H1 (cell line): ENCODE data around the gene GALT. TPM values are rescaled to one million over a fixed set of nuclear protein-coding genes. Genes with fewer than 3 reads are reported as not detected.

Source experiments
- RFX5 ChIP-seq: IDR thresholded peaks from 2 replicates; pipeline ENCODE4 v1.6.1; 2011; ENCODE audit warnings: low read depth, low read length, improper control_type of control experiment, borderline replicate concordance
- SIN3A ChIP-seq, 2 experiments: IDR thresholded peaks in 1 of 2; conservative IDR thresholded peaks in 1 of 2; 2 replicates each; pipeline ENCODE4 v1.6.1; 2011 to 2012; ENCODE audit warnings: low read length in 2 of 2, improper control_type of control experiment in 1 of 2, low read depth in 1 of 2, mild to moderate bottlenecking in 1 of 2
- SIRT6 ChIP-seq: IDR thresholded peaks from one replicate; pipeline ENCODE4 v1.7.1; 2012; ENCODE audit warnings: low read length, inconsistent platforms
- polyA plus RNA-seq, 7 experiments: library from polyadenylated mRNA; depleted of rRNA in 3 of 7; stranded (reverse) in 5 of 7; unstranded in 2 of 7; fragments of >200 nt in 5 of 7; fragments of 200-250 nt in 2 of 7; gene quantifications; 1 replicate in 5 of 7; 2 replicates in 1 of 7; 4 replicates in 1 of 7; pipeline versions ENCODE4 v1.2.1 to v1.2.3, GENCODE V29; 2011 to 2013; ENCODE audit warnings: missing spikeins in 2 of 7, mixed read lengths in 2 of 7
- total RNA-seq: library from RNA; stranded (reverse); fragmentation: NEBNext Ultra II Directional; extraction: Animal tissue kit (Norgen Biotek cat#: 25700); gene quantifications from 2 replicates; pipeline ENCODE4 v1.2.1, GENCODE V29; 2021
- TF ChIP-seq, protein P1 (sequence below), 3 experiments: IDR thresholded peaks; 1 replicate in 2 of 3; 2 replicates in 1 of 3; pipeline versions ENCODE4 v1.5.1 to v1.6.1; 2011; ENCODE audit warnings: low read length in 3 of 3, mild to moderate bottlenecking in 3 of 3, inconsistent platforms in 2 of 3, low read depth in 1 of 3, moderate library complexity in 1 of 3; ENCODE audit not compliant: insufficient read depth in 1 of 3; ENCODE audit errors: control extremely low read depth in 1 of 3
- TF ChIP-seq, protein P2 (sequence below): IDR thresholded peaks from 2 replicates; pipeline ENCODE4 v1.6.1; 2011; ENCODE audit warnings: low read depth, mild to moderate bottlenecking, low read length; ENCODE audit not compliant: insufficient read depth

Gene GALT
- total and polyA plus RNA-seq, 2 of the 8 experiments (the other 6 are each of a cell fraction or from before 2014, with no cell fraction given): 21.9 to 50.6 TPM

DNA sequence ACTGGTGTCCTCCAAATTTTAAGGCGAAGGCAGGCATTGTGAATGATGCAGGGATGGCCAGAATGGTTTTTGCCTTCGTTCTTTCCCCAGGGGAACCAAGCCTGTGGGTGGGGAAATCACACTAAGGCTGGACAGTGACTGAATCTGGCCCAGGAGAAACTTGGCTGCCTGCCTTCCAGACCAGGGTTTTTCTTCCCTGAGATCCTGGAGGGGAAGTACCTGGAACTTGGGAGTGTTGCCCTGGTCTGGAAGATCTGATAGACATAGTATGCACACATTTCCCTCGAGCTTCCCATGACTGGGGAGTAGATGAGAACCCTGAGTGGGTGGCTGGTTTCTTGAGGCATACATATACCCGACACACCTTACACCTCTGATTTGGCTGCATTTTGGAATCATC, 4.8 kb downstream of the GALT start (continued):
- TF ChIP-seq, protein P1, sequence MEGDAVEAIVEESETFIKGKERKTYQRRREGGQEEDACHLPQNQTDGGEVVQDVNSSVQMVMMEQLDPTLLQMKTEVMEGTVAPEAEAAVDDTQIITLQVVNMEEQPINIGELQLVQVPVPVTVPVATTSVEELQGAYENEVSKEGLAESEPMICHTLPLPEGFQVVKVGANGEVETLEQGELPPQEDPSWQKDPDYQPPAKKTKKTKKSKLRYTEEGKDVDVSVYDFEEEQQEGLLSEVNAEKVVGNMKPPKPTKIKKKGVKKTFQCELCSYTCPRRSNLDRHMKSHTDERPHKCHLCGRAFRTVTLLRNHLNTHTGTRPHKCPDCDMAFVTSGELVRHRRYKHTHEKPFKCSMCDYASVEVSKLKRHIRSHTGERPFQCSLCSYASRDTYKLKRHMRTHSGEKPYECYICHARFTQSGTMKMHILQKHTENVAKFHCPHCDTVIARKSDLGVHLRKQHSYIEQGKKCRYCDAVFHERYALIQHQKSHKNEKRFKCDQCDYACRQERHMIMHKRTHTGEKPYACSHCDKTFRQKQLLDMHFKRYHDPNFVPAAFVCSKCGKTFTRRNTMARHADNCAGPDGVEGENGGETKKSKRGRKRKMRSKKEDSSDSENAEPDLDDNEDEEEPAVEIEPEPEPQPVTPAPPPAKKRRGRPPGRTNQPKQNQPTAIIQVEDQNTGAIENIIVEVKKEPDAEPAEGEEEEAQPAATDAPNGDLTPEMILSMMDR (IDR thresholded peaks at IDR 0.05; ENCODE audit: control extremely low read depth in 1 of 3, insufficient read depth in 1 of 3, low read depth in 1 of 3, low read length in 3 of 3): no peak
- TF ChIP-seq RFX5: no peak
- TF ChIP-seq SIN3A (conservative IDR thresholded peaks at IDR 0.05 in 1 of 2, IDR thresholded peaks at IDR 0.05 in 1 of 2; ENCODE audit: low read depth in 1 of 2, low read length in 2 of 2): no peak
- TF ChIP-seq, protein P2, sequence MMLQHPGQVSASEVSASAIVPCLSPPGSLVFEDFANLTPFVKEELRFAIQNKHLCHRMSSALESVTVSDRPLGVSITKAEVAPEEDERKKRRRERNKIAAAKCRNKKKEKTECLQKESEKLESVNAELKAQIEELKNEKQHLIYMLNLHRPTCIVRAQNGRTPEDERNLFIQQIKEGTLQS: no peak
- no peak for TF ChIP-seq SIRT6
